Measurements from ENCODE around the gene TEN1. TPM values are rescaled to one million over a fixed set of nuclear protein-coding genes. Genes with fewer than 3 reads are reported as not detected.

Gene TEN1
- total and polyA plus RNA-seq, 2 donors (not counting 1 experiment from before 2014, with no cell fraction given) = 19.8 to 34.5 TPM

GRCh38 chr17:76049239-76049638 is 70.2 kb downstream of the TEN1 start:
- Histone ChIP-seq H3K4me2 (replicated peaks; ENCODE audit: low read depth, low read length, poor library complexity, severe bottlenecking) (no peak overlapping the region), H3K9me3 (ENCODE audit: control extremely low read depth in 1 of 3, control insufficient read depth in 2 of 3, insufficient read depth in 1 of 3, low read length in 2 of 3) (no peaks in the 10 kb centered on the region), H4K20me1 (ENCODE audit: control insufficient read depth, insufficient read depth, low read length, poor library complexity, severe bottlenecking) (peaks cover 14% of the 10 kb centered on the region), H3K4me1 (ENCODE audit: control insufficient read depth in 2 of 2, insufficient read depth in 2 of 2, low read length in 2 of 2) (no peaks in the 10 kb centered on the region), H3K36me3 (replicated peaks in 1 of 2; ENCODE audit: control extremely low read depth in 1 of 2, control insufficient read depth in 1 of 2, extremely low read depth in 1 of 2, insufficient read depth in 2 of 2, low read length in 1 of 2) (peaks cover 23 to 88% of the 10 kb centered on the region in 2 experiments), H3K27me3 (replicated peaks in 1 of 4; ENCODE audit: control extremely low read depth in 1 of 4, control insufficient read depth in 3 of 4, insufficient read depth in 4 of 4, low read length in 3 of 4) (no peaks in the 10 kb centered on the region), H3K27ac (ENCODE audit: low read length in 2 of 2) (no peak overlapping the region), H3K4me3 (ENCODE audit: control extremely low read depth in 1 of 5, extremely low read depth in 1 of 5, insufficient read depth in 1 of 5, low read depth in 2 of 5, low read length in 4 of 5) (no peak overlapping the region), H3K9ac (ENCODE audit: low read length) (no peak overlapping the region), H2AFZ (ENCODE audit: insufficient read depth, low read depth, low read length, poor library complexity, severe bottlenecking) (no peak overlapping the region), H3K79me2 (ENCODE audit: control insufficient read depth, insufficient read depth, low read length) (peaks cover 7% of the 10 kb centered on the region)
- POLR2A ChIA-PET = no interaction called here
- intact Hi-C loops (cut with micrococcal nuclease) = no loop called here
- no peak for TF ChIP-seq EZH2 (IDR thresholded peaks at IDR 0.05; ENCODE audit: borderline replicate concordance, insufficient read depth, low read depth, low read length, poor library complexity, severe bottlenecking)
- no peak for TF ChIP-seq CTCF (IDR thresholded peaks at IDR 0.05)
- H3K27ac Mint-ChIP-seq = no peak overlapping the region
- DNase-seq (no peak), ATAC-seq (ENCODE audit: low read depth) (no peak)
- CTCF ChIA-PET = interaction anchor here (0.9 kb wide), 1 partner anchor 35 kb away, joined by 3 read pairs; no protein-coding TSS in a partner anchor
- no peaks in the 10 kb centered on the region for H3K27me3 Mint-ChIP-seq
- no peaks in the 10 kb centered on the region for H3K9me3 Mint-ChIP-seq (ENCODE audit: insufficient read depth)
- peaks cover 6% of the 10 kb centered on the region for H3K4me1 Mint-ChIP-seq
- no peak overlapping the region for H3K4me3 Mint-ChIP-seq
- 91% methylated on average over 2 of the region's 3 CpGs for WGBS (ENCODE audit: insufficient coverage)

DNA sequence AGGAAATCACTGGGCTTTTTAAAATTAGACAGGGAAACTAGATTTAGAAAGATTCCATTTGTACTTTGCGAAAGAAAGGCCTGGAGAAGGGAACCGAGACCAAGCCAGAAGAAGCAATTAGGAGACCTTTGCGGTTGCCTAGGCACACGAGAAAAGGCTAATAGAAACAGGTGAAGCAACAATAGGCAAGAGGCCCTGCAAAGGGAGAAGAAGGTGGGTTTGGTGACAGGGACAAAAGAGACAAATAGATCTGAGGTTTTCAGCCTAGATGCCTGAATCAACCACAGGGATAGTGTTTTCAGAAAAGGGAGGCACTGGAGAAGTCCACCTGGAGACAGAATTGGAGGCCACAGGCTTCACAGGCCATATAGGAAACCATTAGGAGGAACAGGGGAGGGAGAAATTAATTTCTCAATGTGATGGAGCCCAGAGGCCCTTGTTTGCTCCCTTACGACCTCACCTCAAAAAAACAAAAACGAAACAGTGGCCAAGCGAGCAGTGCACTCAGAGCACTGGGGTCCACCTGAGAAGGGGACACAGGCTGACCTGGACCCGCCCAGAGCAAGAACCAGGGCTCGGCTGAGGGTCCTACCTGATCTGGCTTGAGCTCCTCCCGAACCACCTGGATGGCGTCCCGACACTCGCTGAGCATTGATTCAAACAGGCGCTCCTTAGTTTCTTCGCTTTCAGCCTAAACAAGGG is 70.9 kb downstream of the TEN1 start:
- no peaks in the 10 kb centered on the region for H3K27me3 Mint-ChIP-seq
- POLR2A ChIA-PET = no interaction called here
- intact Hi-C loops (cut with micrococcal nuclease) = no loop called here
- ATAC-seq (ENCODE audit: low read depth) (no peak), DNase-seq (no peak)
- H3K9me3 Mint-ChIP-seq (ENCODE audit: insufficient read depth) = no peaks in the 10 kb centered on the region
- Histone ChIP-seq H4K20me1 (ENCODE audit: control insufficient read depth, insufficient read depth, low read length, poor library complexity, severe bottlenecking) (peaks cover 14% of the 10 kb centered on the region), H3K27me3 (replicated peaks in 1 of 4; ENCODE audit: control extremely low read depth in 1 of 4, control insufficient read depth in 3 of 4, insufficient read depth in 4 of 4, low read length in 3 of 4) (no peaks in the 10 kb centered on the region), H3K27ac (ENCODE audit: low read length in 2 of 2) (no peak overlapping the region), H3K36me3 (replicated peaks in 1 of 2; ENCODE audit: control extremely low read depth in 1 of 2, control insufficient read depth in 1 of 2, extremely low read depth in 1 of 2, insufficient read depth in 2 of 2, low read length in 1 of 2) (peaks cover 20 to 81% of the 10 kb centered on the region in 2 experiments), H3K4me2 (replicated peaks; ENCODE audit: low read depth, low read length, poor library complexity, severe bottlenecking) (no peak overlapping the region), H3K4me1 (ENCODE audit: control insufficient read depth in 2 of 2, insufficient read depth in 2 of 2, low read length in 2 of 2) (no peaks in the 10 kb centered on the region), H3K79me2 (ENCODE audit: control insufficient read depth, insufficient read depth, low read length) (peaks cover 7% of the 10 kb centered on the region), H3K4me3 (ENCODE audit: control extremely low read depth in 1 of 5, extremely low read depth in 1 of 5, insufficient read depth in 1 of 5, low read depth in 2 of 5, low read length in 4 of 5) (no peak overlapping the region), H3K9ac (ENCODE audit: low read length) (no peak overlapping the region), H3K9me3 (ENCODE audit: control extremely low read depth in 1 of 3, control insufficient read depth in 2 of 3, insufficient read depth in 1 of 3, low read length in 2 of 3) (no peaks in the 10 kb centered on the region), H2AFZ (ENCODE audit: insufficient read depth, low read depth, low read length, poor library complexity, severe bottlenecking) (no peak overlapping the region)
- WGBS (ENCODE audit: insufficient coverage) = 97% methylated on average over 15 of the region's 15 CpGs
- no peak overlapping the region for H3K27ac Mint-ChIP-seq
- H3K4me1 Mint-ChIP-seq = peaks cover 6% of the 10 kb centered on the region
- TF ChIP-seq EZH2 (IDR thresholded peaks at IDR 0.05; ENCODE audit: borderline replicate concordance, insufficient read depth, low read depth, low read length, poor library complexity, severe bottlenecking) = no peak
- TF ChIP-seq CTCF (IDR thresholded peaks at IDR 0.05) = no peak
- CTCF ChIA-PET = interaction anchor here (0.5 kb wide), 1 partner anchor 46 kb away, joined by 3 read pairs; no protein-coding TSS in a partner anchor
- H3K4me3 Mint-ChIP-seq = no peak overlapping the region
